SW 1271 (cell line): ENCODE data around the gene UMAD1.

Experiments used
- DNase-seq, 2 experiments: peaks; one replicate each; lab custom pipeline; 2025; lab: John Stamatoyannopoulos, UW

The UMAD1 gene

DNA sequence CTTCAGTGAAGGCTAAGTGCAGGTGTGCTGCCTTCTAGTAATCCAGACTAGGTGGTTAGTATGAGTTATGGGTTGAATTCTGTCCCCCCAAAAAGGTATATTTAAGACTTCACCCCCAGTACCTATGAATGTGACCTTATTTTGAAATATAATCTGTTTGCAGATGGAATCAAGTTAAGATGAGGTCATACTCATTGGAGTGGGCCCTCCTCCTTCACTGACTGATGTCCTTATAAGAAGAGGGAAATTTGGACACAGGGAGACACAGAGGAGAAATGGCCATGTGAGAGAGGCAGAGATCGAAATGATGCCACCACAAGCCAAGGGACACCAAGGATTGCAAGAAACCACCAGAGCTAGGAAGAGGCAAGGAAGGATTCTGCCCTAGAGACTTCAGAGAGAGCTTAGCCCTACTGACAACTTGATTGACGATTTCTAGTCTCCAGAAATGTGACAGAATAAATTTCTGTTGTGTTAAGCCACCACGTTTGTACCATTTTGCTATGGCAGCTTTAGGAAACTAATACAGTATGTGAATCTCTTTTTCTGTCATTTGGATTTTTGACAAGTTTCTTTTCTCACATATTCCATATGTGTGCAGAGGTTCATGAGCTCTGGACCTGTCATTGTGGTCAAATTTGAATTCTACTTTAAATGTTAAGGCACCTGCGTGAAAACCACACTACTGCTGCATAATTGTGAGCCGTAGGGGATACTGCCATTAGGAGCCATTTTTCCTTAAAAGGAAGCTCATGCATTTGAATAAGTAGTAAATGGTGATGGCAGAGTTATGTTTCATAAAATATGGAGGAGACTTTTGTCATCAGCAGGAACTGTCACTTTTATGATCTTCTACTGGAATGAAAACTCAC, 80.4 kb downstream of the UMAD1 start:
- no peak for DNase-seq

DNA sequence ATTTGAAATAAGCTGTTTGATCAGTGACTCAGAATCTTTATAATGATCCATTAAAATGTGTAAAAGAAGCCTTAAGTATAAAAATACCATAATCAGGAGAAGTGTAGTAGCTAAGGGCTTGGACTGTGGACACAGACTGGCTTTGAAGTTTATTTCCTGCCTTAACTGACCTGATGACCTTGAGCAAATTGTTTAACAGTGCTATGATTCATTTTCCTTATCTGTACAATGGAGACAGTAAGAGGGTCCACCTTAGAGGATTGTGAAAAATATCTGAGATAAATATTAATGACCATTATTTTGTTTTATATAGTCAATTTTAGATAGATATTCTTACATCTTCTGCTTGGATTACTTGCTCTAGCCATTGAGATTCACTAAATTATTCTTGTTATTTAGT, 91.2 kb downstream of the UMAD1 start:
- no peak for DNase-seq

DNA sequence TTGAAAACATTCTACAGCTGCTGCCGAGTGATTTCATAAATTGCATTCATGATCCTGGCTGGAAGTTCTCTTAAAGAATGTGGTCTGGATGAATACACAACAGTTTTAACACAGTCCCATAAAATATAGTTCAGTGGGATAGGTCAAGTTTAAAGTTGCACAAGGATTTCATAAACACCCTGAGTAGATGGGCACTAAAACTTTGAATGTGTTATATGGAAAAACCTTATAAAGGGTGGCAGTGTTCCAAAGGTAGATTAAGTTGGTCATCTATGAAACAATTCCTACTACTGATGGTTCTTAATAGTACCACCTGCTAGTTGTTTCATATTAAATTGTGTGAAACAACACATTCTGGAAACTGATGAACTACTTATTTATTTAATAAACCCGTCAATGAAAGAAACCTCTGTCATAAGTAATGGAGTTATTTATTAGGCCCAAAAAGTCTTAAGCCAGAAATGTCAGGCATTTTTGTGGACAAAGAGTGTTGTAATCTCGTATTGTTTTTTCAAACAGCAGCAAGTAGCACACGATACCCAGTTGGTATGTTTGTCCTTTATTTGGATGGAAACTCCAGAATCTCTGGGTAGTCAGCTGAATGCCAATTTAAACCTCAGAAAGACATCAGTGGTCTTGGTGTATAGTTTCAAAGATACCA, 92.2 kb downstream of the UMAD1 start:
- DNase-seq, result no peak

DNA sequence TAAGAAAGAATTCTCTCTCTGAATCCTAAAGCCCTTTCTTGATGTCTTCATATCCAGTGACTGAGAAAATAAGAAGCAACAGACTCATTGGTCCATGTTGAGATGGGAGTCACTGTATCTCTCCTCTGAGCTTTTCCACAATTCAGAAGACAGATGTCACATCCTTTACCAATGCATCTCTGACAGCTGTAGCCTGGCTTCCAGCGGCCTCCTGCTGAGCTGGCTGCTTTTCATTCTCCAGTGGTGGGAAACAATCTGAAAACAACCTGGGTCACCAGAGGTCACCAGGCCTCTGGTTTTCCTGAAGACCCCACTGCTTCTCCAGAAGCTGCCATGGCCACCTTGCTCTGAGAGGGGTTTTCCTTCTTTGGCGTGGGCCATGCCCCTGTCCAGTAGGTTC, 96.1 kb downstream of the UMAD1 start:
- no peak for DNase-seq

DNA sequence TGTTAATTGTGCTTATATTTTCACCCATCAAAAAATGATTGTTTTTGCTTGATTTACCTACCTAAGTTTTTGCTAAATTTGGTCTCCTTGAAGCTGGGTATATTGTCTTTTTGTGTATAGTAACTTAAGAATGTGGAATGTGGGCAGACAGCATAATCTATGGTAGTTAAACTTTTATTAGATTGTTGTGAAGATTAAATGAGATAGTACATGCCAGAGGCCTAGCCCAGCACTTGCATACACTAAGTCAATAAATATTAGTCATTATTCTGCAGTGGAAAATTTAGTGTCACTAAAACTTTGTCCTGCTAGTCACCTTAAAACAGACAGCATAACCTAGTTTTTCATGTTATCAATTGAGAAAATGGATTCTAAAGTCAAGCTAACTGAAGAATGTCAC, 97.1 kb downstream of the UMAD1 start:
- DNase-seq, result no peak

DNA sequence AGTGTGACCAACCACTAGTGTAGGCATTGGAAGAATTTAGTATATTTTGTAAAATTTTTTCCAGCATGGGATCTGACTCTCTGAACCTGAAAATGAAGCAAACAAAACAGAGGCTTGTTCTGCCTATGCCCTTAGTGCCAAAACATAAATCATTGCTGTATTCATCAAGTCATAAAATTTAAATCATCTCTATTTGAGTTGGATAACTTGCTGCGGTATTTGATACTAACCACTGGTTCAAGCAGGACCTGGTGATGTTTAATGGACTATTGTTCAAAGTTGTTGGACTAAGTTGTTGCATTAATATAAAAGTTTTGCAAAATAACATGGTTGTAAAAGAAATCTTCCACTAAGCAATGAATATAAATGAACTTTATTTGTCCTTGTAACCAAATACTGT, 97.6 kb downstream of the UMAD1 start:
- DNase-seq, result no peak

DNA sequence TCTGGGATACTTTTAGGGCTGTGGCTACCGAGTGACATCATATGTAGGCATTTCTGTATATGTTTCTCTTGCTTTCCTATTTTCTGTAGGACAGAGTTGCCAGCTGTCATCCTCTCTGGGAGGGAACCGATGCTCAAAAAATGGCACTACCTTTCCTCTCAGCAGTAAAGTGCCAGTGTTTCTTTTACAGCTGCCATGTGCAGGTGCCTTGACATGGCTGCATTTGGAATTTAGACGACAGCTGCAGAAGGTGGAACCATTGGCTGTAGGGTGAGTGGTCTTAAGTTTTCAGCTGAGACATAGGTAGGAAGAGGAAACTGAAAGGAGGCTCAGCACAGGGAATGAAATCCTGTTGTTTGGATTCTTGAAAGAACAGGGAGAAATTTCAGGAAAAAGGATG, 98.1 kb downstream of the UMAD1 start:
- no peak for DNase-seq

DNA sequence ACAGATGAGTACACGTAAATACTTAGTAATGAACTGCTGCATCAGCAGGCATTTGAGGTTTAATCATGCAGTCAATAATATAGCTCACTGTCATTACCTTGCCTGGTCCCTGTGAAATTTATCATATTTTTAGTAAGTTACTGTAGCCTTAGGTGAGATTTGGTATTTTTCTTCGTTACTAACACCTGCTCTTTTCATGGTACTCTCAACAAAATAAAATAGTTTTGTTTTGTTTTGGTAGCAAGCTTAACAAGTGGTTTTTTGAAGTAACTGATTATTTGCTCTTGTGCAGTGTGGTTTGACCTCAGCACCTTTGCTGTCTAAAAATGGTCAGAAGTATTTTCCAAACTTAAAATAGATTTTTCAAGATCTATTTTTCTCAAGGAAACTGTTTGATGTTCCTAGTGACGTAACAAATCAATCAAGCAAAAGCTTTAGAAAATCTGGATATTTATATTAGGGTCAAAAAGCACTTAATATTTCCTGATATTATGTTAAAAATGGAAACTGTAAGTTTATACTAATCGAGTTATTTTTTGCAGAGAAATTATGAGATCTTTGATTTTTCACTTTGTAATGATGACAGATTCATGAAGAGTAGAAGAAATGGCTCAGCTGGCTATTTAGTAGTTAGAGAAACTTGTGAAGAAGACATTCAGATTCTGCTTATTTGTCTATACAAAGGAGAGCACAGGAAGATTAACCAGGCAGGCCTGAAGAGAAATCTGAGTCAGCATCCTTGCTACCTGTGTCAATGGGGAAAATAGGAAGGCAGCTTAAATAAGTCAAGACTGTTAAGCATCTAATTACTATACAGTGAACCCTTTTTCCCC, 98.9 kb downstream of the UMAD1 start:
- DNase-seq, result no peak

DNA sequence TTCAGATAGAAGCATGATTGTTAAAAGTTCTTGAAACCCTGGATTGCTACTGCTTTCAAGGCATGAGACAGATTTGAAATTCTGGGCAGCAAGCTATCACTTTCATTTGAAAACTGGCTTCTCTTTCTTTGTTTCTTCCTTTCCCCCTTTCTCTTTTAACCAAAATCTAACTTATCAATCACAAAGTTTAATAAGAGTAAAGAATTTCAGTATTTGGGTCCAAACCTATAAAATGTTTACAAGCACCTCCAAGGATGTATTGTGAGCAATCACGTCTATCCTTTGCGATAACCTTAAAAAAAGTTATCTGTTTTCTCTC, 99.4 kb downstream of the UMAD1 start:
- no peak for DNase-seq

- no peak for DNase-seq
Measured at GRCh38 chr7:7742223-7742622, 101.7 kb downstream of the UMAD1 start.

- no peak for DNase-seq
Measured at GRCh38 chr7:7745258-7745657, 104.7 kb downstream of the UMAD1 start.

DNA sequence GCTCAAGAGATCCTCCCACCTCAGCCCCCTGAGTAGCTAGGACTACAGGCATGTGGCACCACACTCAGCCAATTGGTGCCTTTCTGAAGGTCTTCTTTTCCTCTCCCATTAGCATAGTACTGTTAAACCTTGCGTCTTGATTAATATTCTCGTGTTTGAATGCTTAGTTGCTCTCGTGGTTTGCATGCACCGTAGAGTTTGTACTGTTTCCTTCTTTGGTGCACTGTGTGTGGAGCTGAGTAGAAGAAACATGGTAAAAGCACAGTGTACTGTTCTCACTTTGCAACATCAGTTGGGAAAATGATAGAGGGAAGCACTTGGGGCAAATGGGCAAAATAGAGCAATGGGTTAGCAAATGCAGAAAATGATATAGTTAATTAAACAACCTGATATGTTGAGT, 105.4 kb downstream of the UMAD1 start:
- DNase-seq, result no peak

DNA sequence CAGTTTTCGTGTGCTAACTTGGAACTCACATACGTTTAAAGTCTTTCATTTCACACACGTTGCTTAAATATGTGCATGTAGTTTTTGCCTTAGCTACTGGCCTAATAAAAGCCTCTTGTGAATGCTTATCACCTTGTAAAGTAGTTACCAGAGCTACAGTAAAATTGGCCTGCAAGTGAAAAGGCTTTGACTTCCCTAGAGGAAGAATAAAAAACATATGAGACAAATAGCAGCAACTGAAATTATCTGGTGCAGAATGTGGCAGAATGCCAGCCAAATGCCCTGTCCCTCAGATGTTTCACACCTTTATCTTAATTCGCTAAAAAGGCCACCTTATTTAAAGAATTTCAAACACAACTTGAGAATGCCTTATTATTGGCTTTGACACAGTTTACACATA, 105.9 kb downstream of the UMAD1 start:
- DNase-seq, result no peak

DNA sequence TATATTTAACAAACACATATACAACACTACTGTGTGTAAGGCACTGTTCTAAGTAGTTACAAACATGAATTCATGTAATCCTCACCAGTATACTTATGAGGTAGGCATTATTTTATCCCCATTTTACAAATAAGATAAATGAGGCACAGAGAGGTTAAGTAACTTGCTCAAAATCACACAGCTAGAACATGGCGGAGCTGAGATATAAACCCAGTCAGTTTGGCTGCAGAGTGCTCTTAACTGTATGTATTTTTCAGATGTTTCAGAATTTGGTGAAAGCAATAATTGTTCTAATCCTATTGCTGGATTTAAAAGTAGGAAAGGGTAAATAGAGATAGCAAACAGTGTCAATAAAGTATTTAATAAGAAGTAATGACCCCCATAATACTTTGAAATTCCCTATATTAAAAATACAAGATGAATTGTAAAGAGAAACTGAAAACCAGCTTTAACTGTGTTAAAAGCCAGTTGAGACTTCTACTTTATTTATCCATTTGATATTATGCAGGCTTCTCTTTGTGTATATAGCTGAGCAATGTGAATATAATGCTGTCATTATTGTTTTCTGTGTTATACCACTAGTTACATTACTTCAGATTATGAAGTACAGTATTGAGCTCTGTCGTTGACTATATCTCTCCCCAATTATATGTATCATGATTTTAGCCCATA, 110.2 kb downstream of the UMAD1 start:
- DNase-seq, result no peak

GRCh38 chr7:7751243-7752092, 110.9 kb downstream of the UMAD1 start:
- no peak for DNase-seq

DNA sequence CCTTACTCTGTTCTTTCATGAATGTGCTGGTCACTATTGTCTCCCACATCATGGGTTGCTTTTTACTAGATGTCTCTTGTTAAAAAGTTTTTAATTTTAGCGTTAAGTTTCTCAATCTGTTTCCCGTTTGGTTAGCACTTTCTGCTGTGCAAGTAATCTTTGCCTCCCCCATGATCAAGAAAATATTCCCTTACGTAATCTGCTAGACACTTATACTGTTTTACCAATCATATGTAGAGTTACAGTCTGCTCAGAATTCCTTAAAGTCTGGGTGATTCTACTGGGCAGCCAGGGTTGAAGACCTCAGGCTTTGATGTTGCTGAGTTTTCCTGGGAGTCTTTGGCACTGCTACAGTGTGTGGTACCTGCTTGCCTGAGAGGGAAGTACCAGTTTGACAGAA, 116.0 kb downstream of the UMAD1 start:
- no peak for DNase-seq

DNA sequence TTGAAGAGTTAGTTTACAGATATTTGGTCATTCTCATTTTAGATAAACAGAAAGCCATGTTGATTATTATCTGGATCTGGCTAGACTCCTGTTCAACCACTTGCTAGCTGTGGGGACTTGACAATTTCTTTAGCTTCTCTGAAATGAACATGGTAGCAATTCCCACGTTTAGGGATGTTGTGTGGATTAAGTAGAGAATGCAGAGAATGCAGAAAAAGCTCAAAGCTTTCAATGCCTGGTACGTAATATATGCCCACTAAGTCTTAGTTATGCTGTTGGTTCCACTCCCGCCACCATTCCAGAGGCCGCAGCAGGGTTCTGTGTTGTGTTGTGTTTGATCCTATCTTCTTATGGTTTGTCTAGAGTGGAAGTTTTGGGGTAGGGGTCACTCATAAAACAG, 117.0 kb downstream of the UMAD1 start:
- no peak for DNase-seq

GRCh38 chr7:7761340-7761973, 120.9 kb downstream of the UMAD1 start:
- peak in 1 of 2 experiments; percentile 62 for DNase-seq

DNA sequence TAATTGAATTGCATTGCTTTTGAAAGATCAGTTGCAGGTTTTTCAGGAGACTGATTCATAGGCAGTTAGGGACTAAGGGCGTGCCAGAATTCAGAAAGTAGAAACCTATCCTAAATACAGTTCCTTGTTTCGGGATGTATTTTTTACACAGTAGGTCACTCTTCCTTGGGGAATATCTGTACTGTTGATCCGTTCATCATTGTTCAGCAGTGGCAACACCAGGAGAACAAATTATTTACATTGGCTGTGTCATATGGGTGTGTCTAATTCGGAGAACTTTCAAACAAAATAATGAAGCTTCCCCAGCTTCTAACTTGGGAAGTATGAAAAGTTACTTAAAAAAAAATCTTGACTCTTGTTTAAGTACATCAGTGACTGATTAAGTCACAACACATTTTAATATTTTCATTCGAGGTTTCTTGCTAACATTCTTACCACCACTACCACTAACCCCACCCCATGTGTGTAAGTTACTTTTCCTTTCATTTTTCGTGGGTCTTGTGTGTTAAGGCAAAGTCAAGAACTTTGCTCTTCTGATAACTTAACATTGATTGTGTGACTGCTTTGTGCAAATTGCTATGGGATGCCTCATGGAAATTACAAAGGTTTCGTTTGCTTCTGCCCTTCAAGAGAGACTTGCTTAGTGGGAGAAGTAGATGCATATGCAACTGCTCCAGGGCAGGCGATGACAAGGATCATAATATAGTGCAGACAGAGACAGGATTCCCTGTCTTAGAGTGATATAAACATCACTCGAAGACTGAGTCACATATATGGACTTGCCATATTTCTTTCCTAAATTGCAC, 121.6 kb downstream of the UMAD1 start:
- no peak for DNase-seq
